K562 (cell line): ENCODE measurements around the gene KCNH3. TPM values are rescaled to one million over a fixed set of nuclear protein-coding genes. Genes with fewer than 3 reads are reported as not detected.
A peak's percentile ranks its signal among the peaks of the same experiment; 100 is the strongest.

Experiments used
- ATAC-seq: fragments of 200-7000 bp; cut with Tn5 transposase; 3 replicates; pipeline ENCODE4 v1.9.1; 2020; ENCODE audit warnings: moderate library complexity
- BruUV-seq: library from RNA; stranded (reverse); fragments of 400-500 nt; replicated peaks from 2 replicates; lab custom pipeline; 2021; lab: Mats Ljungman, UMichigan
- CTCF ChIA-PET: fragments of 300-600 bp; formaldehyde crosslinking; extraction: SDS; loops from one replicate; lab custom pipeline; 2021; ENCODE audit warnings: low intra/inter-chr PET ratio; lab: Yijun Ruan, JAX
- POLR2A ChIA-PET: fragments of 300-600, 350-650 bp; sonication (Branson Sonifier 250); formaldehyde crosslinking; extraction: SDS; loops from one replicate; lab custom pipeline; 2021; ENCODE audit warnings: antibody characterized with exemption, inconsistent platforms; lab: Yijun Ruan, JAX
- DNase-seq, 4 experiments: peaks; one replicate each; pipeline versions ENCODE4 v3.0.0 to v3.0.0-alpha.2; 2011 to 2018; ENCODE audit warnings: low spot score in 3 of 4, mixed read lengths in 3 of 4; ENCODE audit errors: extremely low read depth in 1 of 4
- FAIRE-seq: peaks from 2 replicates; lab custom pipeline; 2011; peaks lifted over from hg19 to GRCh38; lab: Jason Lieb, UNC
- H2AFZ ChIP-seq: 2 replicates; pipeline ENCODE4 v1.6.0; 2011; ENCODE audit warnings: low read depth, low read length, control low read depth, inconsistent platforms
- H3K27ac ChIP-seq: fragments of 200-600 bp; 3 replicates; pipeline ENCODE4 v1.8.0; 2011; ENCODE audit warnings: low read depth, mild to moderate bottlenecking, control low read depth, inconsistent platforms, low read length, moderate library complexity, mixed read lengths; ENCODE audit errors: extremely low read depth
- H3K27me3 ChIP-seq, 2 experiments: fragments of 300-600 bp in 1 of 2; 2 replicates in 1 of 2; 3 replicates in 1 of 2; pipeline versions ENCODE4 v1.6.0 to v1.8.0; 2011; ENCODE audit warnings: inconsistent platforms in 2 of 2, low read length in 2 of 2, mild to moderate bottlenecking in 1 of 2, mixed read lengths in 1 of 2, moderate library complexity in 1 of 2; ENCODE audit not compliant: control insufficient read depth in 2 of 2, insufficient read depth in 2 of 2
- H3K36me3 ChIP-seq: fragments of 300-600 bp; 3 replicates; pipeline ENCODE4 v1.8.0; 2011; ENCODE audit warnings: mild to moderate bottlenecking, low read length, inconsistent platforms; ENCODE audit not compliant: control insufficient read depth, insufficient read depth
- H3K4me1 ChIP-seq, 2 experiments: fragments of 200-600 bp in 1 of 2; replicated peaks in 1 of 2; 2 replicates in 1 of 2; 3 replicates in 1 of 2; pipeline versions ENCODE4 v1.5.1 to v1.8.0; 2011; ENCODE audit warnings: inconsistent platforms in 2 of 2, low read length in 2 of 2, mild to moderate bottlenecking in 1 of 2, mixed read lengths in 1 of 2, moderate library complexity in 1 of 2; ENCODE audit not compliant: control insufficient read depth in 2 of 2, insufficient read depth in 2 of 2
- H3K4me2 ChIP-seq: 2 replicates; pipeline ENCODE4 v1.6.1; 2011; ENCODE audit warnings: low read length, control low read depth, inconsistent platforms, mixed read lengths; ENCODE audit not compliant: insufficient read depth
- H3K4me3 ChIP-seq: fragments of 200-600 bp; sonication (generic), shearing (Covaris generic); 2 replicates; pipeline ENCODE4 v1.5.1; 2016; ENCODE audit warnings: control low read depth, inconsistent platforms
- H3K79me2 ChIP-seq: fragments of 200-600 bp; 3 replicates; pipeline ENCODE4 v1.8.0; 2011; ENCODE audit warnings: low read length, inconsistent platforms; ENCODE audit not compliant: control insufficient read depth, insufficient read depth
- H3K9ac ChIP-seq, 2 experiments: 2 replicates each; pipeline versions ENCODE4 v1.6.0 to v1.6.1; 2011; ENCODE audit warnings: low read depth in 2 of 2, low read length in 2 of 2, control low read depth in 1 of 2, inconsistent platforms in 1 of 2, mild to moderate bottlenecking in 1 of 2, mixed read lengths in 1 of 2; ENCODE audit not compliant: insufficient read depth in 1 of 2
- H3K9me1 ChIP-seq: one replicate; pipeline ENCODE4 v1.6.0; 2011; ENCODE audit warnings: inconsistent platforms, mild to moderate bottlenecking, low read length, moderate library complexity; ENCODE audit not compliant: control insufficient read depth, insufficient read depth
- H3K9me3 ChIP-seq: replicated peaks from 2 replicates; pipeline ENCODE4 v1.5.1; 2011; ENCODE audit warnings: low read depth, low read length, inconsistent platforms; ENCODE audit not compliant: control insufficient read depth, insufficient read depth
- H4K20me1 ChIP-seq: replicated peaks from 2 replicates; pipeline ENCODE4 v1.6.1; 2011; ENCODE audit warnings: low read length, inconsistent platforms, mixed read lengths; ENCODE audit not compliant: control insufficient read depth, insufficient read depth
- BRCA1 ChIP-seq, 2 experiments: fragments of 450-650 bp in 1 of 2; sonication (generic) in 1 of 2; formaldehyde crosslinking in 1 of 2; IDR thresholded peaks; 2 replicates each; pipeline versions ENCODE4 v1.5.0 to v1.6.1; 2017 to 2020; ENCODE audit warnings: mild to moderate bottlenecking in 1 of 2, missing genetic modification reagents in 1 of 2
- CAMTA2 ChIP-seq: fragments of 250-450 bp; sonication (Bioruptor Pico); conservative IDR thresholded peaks from 2 replicates; pipeline ENCODE4 v1.5.1; 2022
- FOXA1 ChIP-seq: fragments of 450-650 bp; IDR thresholded peaks from 2 replicates; pipeline ENCODE4 v1.6.1; 2016; ENCODE audit warnings: mild to moderate bottlenecking, borderline replicate concordance
- FOXJ3 ChIP-seq: sonication (generic); formaldehyde crosslinking; IDR thresholded peaks from 2 replicates; pipeline ENCODE4 v1.4.0; 2020; ENCODE audit warnings: mild to moderate bottlenecking, missing genetic modification reagents
- FOXK2 ChIP-seq, 2 experiments: fragments of 450-650 bp; IDR thresholded peaks in 1 of 2; conservative IDR thresholded peaks in 1 of 2; 2 replicates each; pipeline ENCODE4 v1.6.1; 2016; ENCODE audit warnings: low read depth in 2 of 2, mild to moderate bottlenecking in 1 of 2
- POLR2H ChIP-seq: IDR thresholded peaks from 2 replicates; pipeline ENCODE4 v1.6.1; 2016; ENCODE audit warnings: missing genetic modification characterization, low read depth, mild to moderate bottlenecking, control low read depth, missing compliant biosample characterization, moderate library complexity
- RBFOX2 ChIP-seq: fragments of 200-400 bp; formaldehyde crosslinking; IDR thresholded peaks from 2 replicates; pipeline ENCODE4 v1.6.1; 2017; ENCODE audit warnings: low read depth, mild to moderate bottlenecking, low read length, moderate library complexity
- U2AF1 ChIP-seq: fragments of 200-400 bp; formaldehyde crosslinking; optimal IDR thresholded peaks from 2 replicates; pipeline ENCODE3; 2017; ENCODE audit warnings: mild to moderate bottlenecking, low read depth, low read length, moderate library complexity
- WGBS: fragments of 100-300 bp; shearing (Covaris generic); methylation state at CpG from one replicate; pipeline ENCODE4 v1.1.6; 2016; ENCODE audit warnings: low coverage, mixed read lengths; ENCODE audit not compliant: insufficient coverage; ENCODE audit errors: missing lambda C conversion rate; 5-methylcytosine and 5-hydroxymethylcytosine counted together
- in situ Hi-C: fragments of 300-500 bp; cut with MboI; formaldehyde crosslinking; loops from 4 replicates; pipeline ENCODE4 v1.15.0; 2018; ENCODE audit warnings: inconsistent platforms, mixed read lengths
- intact Hi-C: fragments of 100-400 bp; cut with micrococcal nuclease; formaldehyde crosslinking; loops from 2 replicates; pipeline ENCODE4 v1.14.2; 2022
- polyA plus RNA-seq, 8 experiments: library from polyadenylated mRNA; depleted of rRNA in 4 of 8; stranded (reverse) in 5 of 8; unstranded in 3 of 8; fragments of >200 nt; fragmentation: Nextera tagmentation in 2 of 8; fragmentation: Illumina TruSeq in 1 of 8; extraction: Ambion mirVana in 2 of 8; extraction: Trizol in 1 of 8; gene quantifications; 2 replicates each; pipeline versions ENCODE4 v1.2.1 to v1.2.3, GENCODE V29; 2011 to 2014; ENCODE audit warnings: inconsistent platforms in 1 of 8, missing spikeins in 1 of 8
- total RNA-seq, 7 experiments: library from RNA; depleted of rRNA in 6 of 7; stranded (reverse); fragments of >200 nt in 6 of 7; fragmentation: Illumina TruSeq in 2 of 7; extraction: Trizol in 2 of 7; gene quantifications; 2 replicates each; pipeline versions ENCODE4 v1.2.1 to v1.2.3, GENCODE V29; 2011 to 2021; ENCODE audit warnings: low replicate concordance in 1 of 7

The KCNH3 gene
- total and polyA plus RNA-seq, 9 of the 15 experiments (the other 6 are each of a cell fraction or from before 2014, with no cell fraction given) = 0.01 to 0.09 TPM; not detected in 7

DNA sequence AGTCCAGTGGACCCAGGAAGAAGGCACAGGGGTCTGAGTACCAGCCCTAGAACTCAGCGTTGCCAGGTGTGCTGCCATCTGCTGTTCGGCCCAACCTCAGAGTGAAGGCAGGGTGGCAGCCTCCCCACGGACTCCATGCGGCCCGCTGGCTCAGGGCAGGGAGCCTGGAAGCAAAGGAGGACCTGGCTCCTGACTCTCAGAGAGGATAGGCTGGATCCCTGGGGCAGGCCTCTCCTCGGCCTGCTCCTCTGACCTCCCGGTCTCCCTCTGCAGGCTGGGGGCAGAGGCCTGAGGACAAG, 19.0 kb downstream of the KCNH3 start:
- no peaks in the 10 kb centered on the region for H3K79me2 ChIP-seq
- no peak overlapping the region for H2AFZ ChIP-seq
- no peak overlapping the region for H3K27ac ChIP-seq
- ChIA-PET POLR2A (interaction anchor here (1.1 to 1.7 kb wide), 3 partner anchors 10 to 146 kb away, joined by 3 to 8 read pairs (median 4); partner anchors contain the start of gene MCRS1), CTCF (no interaction called here)
- no peak for FAIRE-seq
- H3K4me2 ChIP-seq = no peak overlapping the region
- in situ Hi-C loops (no loop called here), intact Hi-C loops (no loop called here)
- no peaks in the 10 kb centered on the region for H3K9me3 ChIP-seq
- peaks cover 0 to 3% of the 10 kb centered on the region in 2 experiments; a peak in 2 of 5 replicates for H3K27me3 ChIP-seq
- WGBS = 83% methylated on average over 3 of the region's 7 CpGs
- H3K9me1 ChIP-seq = no peaks in the 10 kb centered on the region
- peak overlapping the region in 1 of 2 experiments; percentile 65; a peak in 1 of 4 replicates for H3K9ac ChIP-seq
- H3K36me3 ChIP-seq = peaks cover 60% of the 10 kb centered on the region; the same call in 2 of the 3 replicates
- TF ChIP-seq CAMTA2 = no peak
- peak; percentile 12; the same call in 1 of the 2 replicates for TF ChIP-seq RBFOX2
- TF ChIP-seq FOXA1 = no peak
- TF ChIP-seq FOXJ3 = no peak
- no peak for TF ChIP-seq BRCA1 (IDR thresholded peaks at IDR 0.05)
- no peak for TF ChIP-seq BRCA1 (CRISPR knock-in tag; IDR thresholded peaks at IDR 0.05)
- TF ChIP-seq POLR2H = no peak
- no peak for TF ChIP-seq FOXK2 (conservative IDR thresholded peaks at IDR 0.05 in 1 of 2, IDR thresholded peaks at IDR 0.05 in 1 of 2; ENCODE audit: low read depth in 2 of 2)
- TF ChIP-seq U2AF1 = no peak
- DNase-seq = no peak
- no TSS peak for BruUV-seq
- no peak for ATAC-seq
- no peaks in the 10 kb centered on the region for H4K20me1 ChIP-seq
- peaks cover 0 to 20% of the 10 kb centered on the region in 2 experiments; a peak in 2 of 5 replicates for H3K4me1 ChIP-seq
- no peak overlapping the region for H3K4me3 ChIP-seq
